Medulla oblongata (tissue), 1 donor: Measurements from ENCODE around the gene JUP.

ENCODE experiments used
- DNase-seq: peaks from one replicate; pipeline ENCODE4 v3.0.0-alpha.2; 2015; ENCODE audit errors: extremely low spot score

The JUP gene

GRCh38 chr17:41758601-41759000 is 27.9 kb downstream of the JUP start:
- DNase-seq: no peak

GRCh38 chr17:41754066-41754465 is 32.4 kb downstream of the JUP start:
- DNase-seq: no peak

GRCh38 chr17:41751288-41751687 is 35.2 kb downstream of the JUP start:
- no peak for DNase-seq

GRCh38 chr17:41750862-41751261 is 35.6 kb downstream of the JUP start:
- DNase-seq: no peak

GRCh38 chr17:41748275-41748674 is 38.2 kb downstream of the JUP start:
- no peak for DNase-seq

GRCh38 chr17:41741709-41742108 is 44.8 kb downstream of the JUP start:
- DNase-seq: no peak

- no peak for DNase-seq
These were observed 46.0 kb downstream of the JUP start for GRCh38 chr17:41740506-41740905.

GRCh38 chr17:41739661-41740352 is 46.7 kb downstream of the JUP start:
- no peak for DNase-seq

GRCh38 chr17:41738801-41739112 is 47.8 kb downstream of the JUP start:
- DNase-seq: no peak

GRCh38 chr17:41738077-41738800 is 48.3 kb downstream of the JUP start:
- DNase-seq: peak; percentile 77

GRCh38 chr17:41737680-41738023 is 48.9 kb downstream of the JUP start:
- DNase-seq: no peak

GRCh38 chr17:41736983-41737679 is 49.4 kb downstream of the JUP start:
- no peak for DNase-seq

GRCh38 chr17:41735744-41736143 is 50.8 kb downstream of the JUP start:
- DNase-seq: no peak

GRCh38 chr17:41734949-41735313 is 51.6 kb downstream of the JUP start:
- no peak for DNase-seq

- no peak for DNase-seq
These were observed 52.2 kb downstream of the JUP start, which contains the start of gene HAP1 for GRCh38 chr17:41734139-41734948. Gene HAP1, minus strand, starts transcription at chr17:41734643. Its CDS starts 9 bp downstream, at chr17:41734634.

GRCh38 chr17:41733348-41734138 is 53.0 kb downstream of the JUP start:
- no peak for DNase-seq

GRCh38 chr17:41731836-41732235 is 54.7 kb downstream of the JUP start:
- no peak for DNase-seq

GRCh38 chr17:41730479-41730878 is 56.0 kb downstream of the JUP start:
- DNase-seq: no peak

GRCh38 chr17:41728056-41728455 is 58.5 kb downstream of the JUP start:
- no peak for DNase-seq

GRCh38 chr17:41725134-41725533 is 61.4 kb downstream of the JUP start:
- DNase-seq: no peak

- no peak for DNase-seq
These were observed 61.9 kb downstream of the JUP start for GRCh38 chr17:41724476-41725050.
